K562 (cell line): ENCODE data around the gene ATF6B. TPM values are rescaled to one million over a fixed set of nuclear protein-coding genes. Genes with fewer than 3 reads are reported as not detected.

Experiments used
- ADNP ChIP-seq: fragments of 200-800 bp; sonication (Bioruptor generic); IDR thresholded peaks from 2 replicates; pipeline ENCODE4 v1.6.1; 2016; ENCODE audit warnings: missing genetic modification characterization, missing compliant biosample characterization
- BCL6 ChIP-seq: fragments of 250-450 bp; sonication (Bioruptor Pico); IDR thresholded peaks from 2 replicates; pipeline ENCODE4 v1.4.0; 2020
- BRD4 ChIP-seq: fragments of 200-600 bp; sonication (generic); IDR thresholded peaks from 2 replicates; pipeline ENCODE4 v1.6.1; 2017; ENCODE audit warnings: inconsistent platforms
- C11orf30 ChIP-seq: fragments of 450-650 bp; IDR thresholded peaks from 2 replicates; pipeline ENCODE4 v1.6.1; 2016; ENCODE audit warnings: low read depth, mild to moderate bottlenecking
- CEBPG ChIP-seq, 3 experiments: fragments of 200-800 bp in 1 of 3; sonication (Bioruptor generic) in 1 of 3; sonication (generic) in 1 of 3; formaldehyde crosslinking in 1 of 3; IDR thresholded peaks in 2 of 3; conservative IDR thresholded peaks in 1 of 3; 2 replicates each; pipeline versions ENCODE4 v1.6.1 to v1.8.0; 2016 to 2022; ENCODE audit warnings: missing compliant biosample characterization in 2 of 3, missing genetic modification characterization in 2 of 3, mild to moderate bottlenecking in 1 of 3, missing genetic modification reagents in 1 of 3
- GTF2B ChIP-seq: IDR thresholded peaks from 2 replicates; pipeline ENCODE4 v1.6.1; 2011; ENCODE audit not compliant: insufficient read length; ENCODE audit errors: extremely low read depth
- HMGXB4 ChIP-seq: sonication (generic); formaldehyde crosslinking; IDR thresholded peaks from 2 replicates; pipeline ENCODE4 v1.8.1; 2023; ENCODE audit warnings: mild to moderate bottlenecking, missing genetic modification reagents
- ID3 ChIP-seq, 2 experiments: fragments of 250-450 bp in 1 of 2; fragments of 450-650 bp in 1 of 2; sonication (Bioruptor Pico) in 1 of 2; IDR thresholded peaks; 2 replicates each; pipeline versions ENCODE4 v1.6.1 to v1.8.0; 2016 to 2021; ENCODE audit warnings: mild to moderate bottlenecking in 2 of 2, moderate library complexity in 2 of 2, missing compliant biosample characterization in 1 of 2, missing genetic modification characterization in 1 of 2
- IRF9 ChIP-seq: fragments of 450-650 bp; IDR thresholded peaks from 2 replicates; pipeline ENCODE4 v1.6.1; 2016; ENCODE audit warnings: missing biosample characterization, missing genetic modification characterization
- MAFG ChIP-seq: fragments of 450-650 bp; conservative IDR thresholded peaks from 2 replicates; pipeline ENCODE4 v1.6.1; 2016; ENCODE audit warnings: missing genetic modification characterization, missing compliant biosample characterization
- MAFK ChIP-seq: IDR thresholded peaks from 2 replicates; pipeline ENCODE4 v1.6.1; 2011; ENCODE audit warnings: low read length, improper control_type of control experiment
- NFE2 ChIP-seq: IDR thresholded peaks from 2 replicates; pipeline ENCODE4 v1.6.1; 2014; ENCODE audit warnings: antibody characterized with exemption, low read depth
- POLR2AphosphoS2 ChIP-seq: IDR thresholded peaks from 2 replicates; pipeline ENCODE4 v1.6.1; 2012; ENCODE audit warnings: low read length, improper control_type of control experiment
- RFX1 ChIP-seq: fragments of 450-650 bp; IDR thresholded peaks from 2 replicates; pipeline ENCODE4 v1.6.1; 2016; ENCODE audit warnings: mild to moderate bottlenecking, moderate library complexity
- SRSF1 ChIP-seq: fragments of 200-400 bp; formaldehyde crosslinking; IDR thresholded peaks from 2 replicates; pipeline ENCODE4 v1.6.1; 2017; ENCODE audit warnings: mild to moderate bottlenecking, low read depth, low read length, moderate library complexity
- TFE3 ChIP-seq: fragments of 450-650 bp; formaldehyde crosslinking; IDR thresholded peaks from 2 replicates; pipeline ENCODE4 v1.4.0; 2020; ENCODE audit warnings: mild to moderate bottlenecking, mixed read lengths
- USF1 ChIP-seq: sonication (generic); formaldehyde crosslinking; IDR thresholded peaks from 2 replicates; pipeline ENCODE4 v1.9.0; 2022; ENCODE audit warnings: mild to moderate bottlenecking, missing genetic modification reagents
- ZNF512 ChIP-seq: IDR thresholded peaks from 2 replicates; pipeline ENCODE4 v1.6.1; 2016; ENCODE audit warnings: missing genetic modification characterization, missing compliant biosample characterization
- ZNF655 ChIP-seq: fragments of 250-450 bp; sonication (Bioruptor Pico); IDR thresholded peaks from 2 replicates; pipeline ENCODE4 v1.5.0; 2021
- polyA plus RNA-seq, 8 experiments: library from polyadenylated mRNA; depleted of rRNA in 4 of 8; stranded (reverse) in 5 of 8; unstranded in 3 of 8; fragments of >200 nt; fragmentation: Nextera tagmentation in 2 of 8; fragmentation: Illumina TruSeq in 1 of 8; extraction: Ambion mirVana in 2 of 8; extraction: Trizol in 1 of 8; gene quantifications; 2 replicates each; pipeline versions ENCODE4 v1.2.1 to v1.2.3, GENCODE V29; 2011 to 2014; ENCODE audit warnings: inconsistent platforms in 1 of 8, missing spikeins in 1 of 8
- total RNA-seq, 7 experiments: library from RNA; depleted of rRNA in 6 of 7; stranded (reverse); fragments of >200 nt in 6 of 7; fragmentation: Illumina TruSeq in 2 of 7; extraction: Trizol in 2 of 7; gene quantifications; 2 replicates each; pipeline versions ENCODE4 v1.2.1 to v1.2.3, GENCODE V29; 2011 to 2021; ENCODE audit warnings: low replicate concordance in 1 of 7

ATF6B gene
- total and polyA plus RNA-seq, 9 of the 15 experiments (the other 6 are each of a cell fraction or from before 2014, with no cell fraction given), result 20.7 to 131 (median 31.7) TPM

- TF ChIP-seq ID3 (CRISPR knock-in tag; IDR thresholded peaks at IDR 0.05) (no peak), ID3 (tag; IDR thresholded peaks at IDR 0.05) (no peak), HMGXB4 (CRISPR knock-in tag) (no peak), BCL6 (CRISPR knock-in tag) (no peak), USF1 (CRISPR knock-in tag) (no peak), ZNF655 (CRISPR knock-in tag) (no peak), C11orf30 (peak; percentile 75), SRSF1 (no peak), IRF9 (no peak), ADNP (tag) (no peak), TFE3 (CRISPR knock-in tag) (no peak), GTF2B (no peak), POLR2AphosphoS2 (no peak), RFX1 (no peak), BRD4 (no peak), MAFK (peak; percentile 55; the same call in 1 of the 2 replicates), MAFG (peak; percentile 66), ZNF512 (tag) (no peak), NFE2 (no peak), CEBPG (CRISPR knock-in tag; IDR thresholded peaks at IDR 0.05) (no peak), CEBPG (tag; conservative IDR thresholded peaks at IDR 0.05 in 1 of 2, IDR thresholded peaks at IDR 0.05 in 1 of 2) (no peak)
Observed at GRCh38 chr6:32156891-32157290, 28.8 kb upstream of the ATF6B start (continued).
